ENCODE data around the gene DNPEP. TPM values are rescaled to one million over a fixed set of nuclear protein-coding genes. Genes with fewer than 3 reads are reported as not detected.
"Not testable (repeated sequence)": the region's sequence is repeated elsewhere in the genome, so short reads cannot be mapped to it uniquely, and the experiment has no call there.

DNPEP gene
- total RNA-seq, 1 donor from 2014 or later: 93.4 TPM

DNA sequence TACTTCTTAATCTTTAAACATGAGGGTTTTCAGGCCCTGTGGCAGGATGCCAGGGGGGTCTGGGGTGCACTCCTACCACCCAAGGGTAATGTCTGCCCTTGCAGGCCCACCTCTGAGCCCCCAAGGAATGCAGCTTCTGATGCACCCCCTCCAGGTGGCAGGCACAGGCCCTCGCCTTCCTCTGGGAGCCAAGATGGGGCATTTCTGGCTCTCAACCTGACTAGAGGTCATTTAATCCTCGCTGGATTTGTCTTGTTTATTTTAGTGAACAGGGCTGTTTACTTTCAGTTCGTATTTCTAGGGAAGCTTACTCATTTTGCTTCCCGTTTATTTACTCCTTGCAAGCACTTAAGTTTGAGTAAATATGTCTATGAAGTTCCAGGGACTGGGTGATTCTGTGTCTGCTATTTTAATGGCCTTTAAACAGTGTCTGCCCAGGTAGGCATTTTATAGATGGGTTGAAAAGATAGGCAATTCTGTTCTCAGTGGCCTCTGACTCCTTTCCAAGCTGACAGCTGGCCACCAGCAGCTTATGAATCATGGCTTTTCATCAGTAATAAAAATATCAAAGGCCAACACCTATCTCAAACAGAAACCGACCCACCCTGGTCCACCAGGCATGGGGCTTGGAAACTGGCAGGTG, 11.1 kb upstream of the DNPEP start:
- ChIA-PET POLR2A (no interaction called here), CTCF (no interaction called here)
- H3K27me3 Mint-ChIP-seq: peaks cover 26% of the 10 kb centered on the region
- TF ChIP-seq, protein P1, sequence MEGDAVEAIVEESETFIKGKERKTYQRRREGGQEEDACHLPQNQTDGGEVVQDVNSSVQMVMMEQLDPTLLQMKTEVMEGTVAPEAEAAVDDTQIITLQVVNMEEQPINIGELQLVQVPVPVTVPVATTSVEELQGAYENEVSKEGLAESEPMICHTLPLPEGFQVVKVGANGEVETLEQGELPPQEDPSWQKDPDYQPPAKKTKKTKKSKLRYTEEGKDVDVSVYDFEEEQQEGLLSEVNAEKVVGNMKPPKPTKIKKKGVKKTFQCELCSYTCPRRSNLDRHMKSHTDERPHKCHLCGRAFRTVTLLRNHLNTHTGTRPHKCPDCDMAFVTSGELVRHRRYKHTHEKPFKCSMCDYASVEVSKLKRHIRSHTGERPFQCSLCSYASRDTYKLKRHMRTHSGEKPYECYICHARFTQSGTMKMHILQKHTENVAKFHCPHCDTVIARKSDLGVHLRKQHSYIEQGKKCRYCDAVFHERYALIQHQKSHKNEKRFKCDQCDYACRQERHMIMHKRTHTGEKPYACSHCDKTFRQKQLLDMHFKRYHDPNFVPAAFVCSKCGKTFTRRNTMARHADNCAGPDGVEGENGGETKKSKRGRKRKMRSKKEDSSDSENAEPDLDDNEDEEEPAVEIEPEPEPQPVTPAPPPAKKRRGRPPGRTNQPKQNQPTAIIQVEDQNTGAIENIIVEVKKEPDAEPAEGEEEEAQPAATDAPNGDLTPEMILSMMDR (IDR thresholded peaks at IDR 0.05): no peak
- intact Hi-C loops (cut with micrococcal nuclease): no loop called here
- no peak overlapping the region for H3K27ac Mint-ChIP-seq
- no peaks in the 10 kb centered on the region for H3K36me3 Mint-ChIP-seq (ENCODE audit: low read depth)
- no peak overlapping the region for H3K4me3 Mint-ChIP-seq
- DNase-seq (no peak), ATAC-seq (ENCODE audit: low read depth) (no peak)
- no peaks in the 10 kb centered on the region for H3K4me1 Mint-ChIP-seq
- no peaks in the 10 kb centered on the region for H3K9me3 Mint-ChIP-seq

GRCh38 chr2:219396863-219397457, 9.2 kb upstream of the DNPEP start:
- ChIA-PET CTCF (no interaction called here), POLR2A (no interaction called here)
- ATAC-seq (ENCODE audit: low read depth): no peak
- Mint-ChIP-seq H3K4me1 (no peaks in the 10 kb centered on the region), H3K4me3 (no peak overlapping the region), H3K27me3 (peaks cover 29% of the 10 kb centered on the region), H3K36me3 (ENCODE audit: low read depth) (no peaks in the 10 kb centered on the region), H3K9me3 (no peaks in the 10 kb centered on the region), H3K27ac (no peak overlapping the region)
- DNase-seq: no peak
- TF ChIP-seq, protein P1 (IDR thresholded peaks at IDR 0.05): no peak
- intact Hi-C loops (cut with micrococcal nuclease): no loop called here

DNA sequence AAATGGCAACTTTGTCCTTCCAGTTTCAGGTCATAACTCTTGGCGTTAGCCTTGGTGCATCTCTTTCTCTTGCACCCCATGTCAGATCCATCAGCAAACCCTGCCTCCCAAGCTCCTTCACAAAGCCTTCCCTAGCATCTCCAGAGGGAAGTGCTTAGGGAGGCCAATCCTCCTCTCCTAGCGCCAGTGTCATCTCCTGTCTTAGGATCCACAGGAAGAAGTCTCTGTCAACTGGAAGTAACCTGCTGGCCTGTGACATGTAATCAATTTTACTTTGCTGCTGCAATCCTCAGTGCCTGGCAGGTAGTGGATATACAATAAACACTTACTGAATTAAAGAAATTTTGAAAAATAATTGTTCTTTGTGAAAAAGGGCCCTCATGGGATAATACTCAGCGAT, 7.9 kb upstream of the DNPEP start:
- CTCF ChIA-PET: no interaction called here
- no peak for ATAC-seq (ENCODE audit: low read depth)
- Mint-ChIP-seq H3K4me1 (no peaks in the 10 kb centered on the region), H3K27me3 (peaks cover 29% of the 10 kb centered on the region), H3K27ac (no peak overlapping the region), H3K36me3 (ENCODE audit: low read depth) (no peaks in the 10 kb centered on the region), H3K9me3 (no peaks in the 10 kb centered on the region), H3K4me3 (no peak overlapping the region)
- TF ChIP-seq, protein P1 (IDR thresholded peaks at IDR 0.05): no peak
- POLR2A ChIA-PET: no interaction called here
- intact Hi-C loops (cut with micrococcal nuclease): no loop called here
- no peak for DNase-seq

DNA sequence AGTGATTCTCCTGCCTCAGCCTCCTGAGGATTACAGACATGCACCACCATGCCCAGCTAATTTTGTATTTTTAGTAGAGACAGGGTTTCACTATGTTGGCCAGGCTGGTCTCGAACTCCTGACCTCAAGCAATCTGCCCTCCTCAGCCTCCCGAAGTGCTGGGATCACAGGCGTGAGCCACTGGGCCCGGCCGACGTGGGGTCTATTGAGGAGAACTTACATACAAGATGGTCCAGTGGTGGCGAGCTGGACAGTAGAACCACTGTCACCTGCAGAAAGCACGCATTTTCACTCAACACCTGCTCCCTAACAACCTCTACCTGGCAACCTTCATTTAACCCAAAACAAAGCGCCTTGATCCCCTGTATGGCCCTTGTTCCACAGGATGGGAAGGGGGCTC, 7.3 kb upstream of the DNPEP start:
- POLR2A ChIA-PET: not testable (repeated sequence)
- CTCF ChIA-PET: interaction anchor here (0.6 kb wide), 1 partner anchor 189 kb away, joined by 5 read pairs; no protein-coding TSS in a partner anchor

GRCh38 chr2:219392754-219393153, 5.0 kb upstream of the DNPEP start:
- ChIA-PET POLR2A (interaction anchor here (0.6 kb wide), 2 partner anchors 13 to 17 kb away, joined by 4 read pairs; no protein-coding TSS in a partner anchor), CTCF (no interaction called here)
- DNase-seq: no peak
- TF ChIP-seq, protein P1 (IDR thresholded peaks at IDR 0.05): no peak
- peaks cover 27% of the 10 kb centered on the region for H3K27me3 Mint-ChIP-seq
- no peaks in the 10 kb centered on the region for H3K9me3 Mint-ChIP-seq
- no peak overlapping the region for H3K27ac Mint-ChIP-seq
- intact Hi-C loops (cut with micrococcal nuclease): no loop called here
- H3K4me1 Mint-ChIP-seq: peaks cover 5% of the 10 kb centered on the region
- no peaks in the 10 kb centered on the region for H3K36me3 Mint-ChIP-seq (ENCODE audit: low read depth)
- H3K4me3 Mint-ChIP-seq: no peak overlapping the region
- ATAC-seq (ENCODE audit: low read depth): no peak

More for the DNA sequence above, 7.3 kb upstream of the DNPEP start:
- ATAC-seq (ENCODE audit: low read depth); DNase-seq; H3K9me3 Mint-ChIP-seq; H3K27ac Mint-ChIP-seq; H3K36me3 Mint-ChIP-seq (ENCODE audit: low read depth); H3K4me1 Mint-ChIP-seq; intact Hi-C loops (cut with micrococcal nuclease); H3K4me3 Mint-ChIP-seq: not testable (repeated sequence)
- H3K27me3 Mint-ChIP-seq: peaks cover 29% of the 10 kb centered on the region

Measured in activated B cell treated with CpG ODN at 0.5 μM for 24 hours (primary cell).